H1 (cell line): Measurements from ENCODE around the gene ARMC12. TPM values are rescaled to one million over a fixed set of nuclear protein-coding genes. Genes with fewer than 3 reads are reported as not detected.

Experiments used
- CTCF ChIA-PET: fragments of 300-600 bp; sonication (Branson Sonifier 250); formaldehyde crosslinking; loops from one replicate; lab custom pipeline; 2021; ENCODE audit not compliant: partially characterized antibody; lab: Charles Lee
- POLR2A ChIA-PET: fragments of 300-600 bp; sonication (Branson Sonifier 250); formaldehyde crosslinking; loops from one replicate; lab custom pipeline; 2021; ENCODE audit warnings: inconsistent platforms; ENCODE audit not compliant: partially characterized antibody; lab: Charles Lee
- DNase-seq, 2 experiments: peaks; one replicate each; pipeline versions ENCODE4 v3.0.0 to v3.0.0-alpha.2; 2010 to 2022; ENCODE audit warnings: low spot score in 2 of 2, low read depth in 1 of 2, mixed read lengths in 1 of 2
- FAIRE-seq: peaks from 2 replicates; lab custom pipeline; 2011; peaks lifted over from hg19 to GRCh38; lab: Jason Lieb, UNC
- H2AFZ ChIP-seq: 2 replicates; pipeline ENCODE4 v1.8.1; 2012; ENCODE audit warnings: low read length, inconsistent platforms
- H2AK5ac ChIP-seq: 2 replicates; pipeline ENCODE4 v1.6.1; 2013; ENCODE audit warnings: low read depth, low read length
- H2BK120ac ChIP-seq: replicated peaks from 2 replicates; pipeline ENCODE3; 2013; ENCODE audit warnings: low read depth, low read length, inconsistent platforms
- H2BK12ac ChIP-seq: 2 replicates; pipeline ENCODE4 v1.6.1; 2013; ENCODE audit warnings: low read depth, low read length
- H2BK15ac ChIP-seq: 2 replicates; pipeline ENCODE4 v1.6.1; 2013; ENCODE audit warnings: low read length
- H2BK20ac ChIP-seq: 2 replicates; pipeline ENCODE4 v1.6.1; 2013; ENCODE audit warnings: low read length
- H2BK5ac ChIP-seq: 2 replicates; pipeline ENCODE4 v1.6.1; 2013; ENCODE audit warnings: low read depth, low read length
- H3K14ac ChIP-seq: 2 replicates; pipeline ENCODE4 v1.6.1; 2013; ENCODE audit warnings: inconsistent platforms; ENCODE audit not compliant: insufficient read length
- H3K18ac ChIP-seq: 2 replicates; pipeline ENCODE4 v1.6.1; 2013; ENCODE audit warnings: low read length; ENCODE audit errors: extremely low read depth
- H3K23ac ChIP-seq: 2 replicates; pipeline ENCODE4 v1.6.1; 2013; ENCODE audit warnings: inconsistent platforms; ENCODE audit not compliant: insufficient read length
- H3K23me2 ChIP-seq: 2 replicates; pipeline ENCODE4 v1.6.1; 2013; ENCODE audit warnings: low read depth, low read length
- H3K27ac ChIP-seq: 2 replicates; pipeline ENCODE4 v1.6.1; 2011; ENCODE audit warnings: low read depth, low read length, inconsistent platforms
- H3K27me3 ChIP-seq, 4 experiments: replicated peaks in 1 of 4; 1 replicate in 1 of 4; 2 replicates in 3 of 4; pipeline versions ENCODE4 v1.6.1 to v1.8.1; 2011 to 2013; ENCODE audit warnings: low read length in 3 of 4, mild to moderate bottlenecking in 3 of 4, inconsistent platforms in 2 of 4, mixed read lengths in 2 of 4, moderate library complexity in 1 of 4; ENCODE audit not compliant: control insufficient read depth in 3 of 4, insufficient read depth in 3 of 4; ENCODE audit errors: extremely low read depth in 1 of 4
- H3K36me3 ChIP-seq, 4 experiments: 2 replicates each; pipeline versions ENCODE4 v1.6.1 to v1.8.1; 2011 to 2013; ENCODE audit warnings: mild to moderate bottlenecking in 4 of 4, low read length in 3 of 4, moderate library complexity in 2 of 4, control low read depth in 1 of 4, inconsistent platforms in 1 of 4; ENCODE audit not compliant: insufficient read depth in 4 of 4, control insufficient read depth in 2 of 4
- H3K4ac ChIP-seq: replicated peaks from 2 replicates; pipeline ENCODE3; 2013; ENCODE audit warnings: low read length, low read depth, mixed read lengths, inconsistent platforms; ENCODE audit not compliant: insufficient read length
- H3K4me1 ChIP-seq, 4 experiments: replicated peaks in 1 of 4; 1 replicate in 1 of 4; 2 replicates in 3 of 4; pipeline versions ENCODE4 v1.6.1 to v1.8.1; 2011 to 2013; ENCODE audit warnings: low read length in 3 of 4, inconsistent platforms in 2 of 4, mixed read lengths in 1 of 4; ENCODE audit not compliant: insufficient read depth in 4 of 4, control insufficient read depth in 3 of 4
- H3K4me2 ChIP-seq, 2 experiments: 2 replicates each; pipeline versions ENCODE4 v1.6.1 to v1.8.1; 2011 to 2013; ENCODE audit warnings: low read depth in 2 of 2, low read length in 2 of 2, control low read depth in 1 of 2, inconsistent platforms in 1 of 2, mild to moderate bottlenecking in 1 of 2; ENCODE audit not compliant: insufficient read depth in 1 of 2
- H3K4me3 ChIP-seq, 4 experiments: fragments of 200-600, 300-600 bp in 1 of 4; sonication (generic), shearing (Covaris generic), sonication (Bioruptor Twin) in 1 of 4; 2 replicates each; pipeline versions ENCODE4 v1.5.1 to v1.8.1; 2011 to 2016; ENCODE audit warnings: low read length in 4 of 4, low read depth in 3 of 4, control low read depth in 2 of 4, inconsistent platforms in 2 of 4, mild to moderate bottlenecking in 2 of 4, mixed read lengths in 1 of 4, moderate library complexity in 1 of 4; ENCODE audit not compliant: insufficient read depth in 2 of 4; ENCODE audit errors: extremely low read depth in 1 of 4
- H3K56ac ChIP-seq: replicated peaks from 2 replicates; pipeline ENCODE3; 2013; ENCODE audit warnings: low read depth, mild to moderate bottlenecking, mixed read lengths, low read length, inconsistent platforms; ENCODE audit not compliant: insufficient read length
- H3K79me1 ChIP-seq: 2 replicates; pipeline ENCODE4 v1.6.1; 2013; ENCODE audit warnings: low read depth, low read length, control low read depth
- H3K79me2 ChIP-seq, 2 experiments: 2 replicates each; pipeline versions ENCODE4 v1.6.1 to v1.8.1; 2012 to 2013; ENCODE audit warnings: low read length in 2 of 2, mild to moderate bottlenecking in 2 of 2, inconsistent platforms in 1 of 2; ENCODE audit not compliant: insufficient read depth in 2 of 2, control insufficient read depth in 1 of 2
- H3K9ac ChIP-seq, 4 experiments: replicated peaks in 1 of 4; 1 replicate in 1 of 4; 2 replicates in 3 of 4; pipeline versions ENCODE4 v1.6.1 to v1.8.1; 2011 to 2013; ENCODE audit warnings: low read depth in 3 of 4, low read length in 3 of 4, control low read depth in 2 of 4, mild to moderate bottlenecking in 2 of 4, moderate library complexity in 2 of 4, inconsistent platforms in 1 of 4; ENCODE audit errors: extremely low read depth in 1 of 4
- H3K9me3 ChIP-seq, 2 experiments: 2 replicates each; pipeline versions ENCODE4 v1.6.1 to v1.8.1; 2012 to 2013; ENCODE audit warnings: mild to moderate bottlenecking in 2 of 2, moderate library complexity in 2 of 2, control low read depth in 1 of 2, inconsistent platforms in 1 of 2, low read depth in 1 of 2, low read length in 1 of 2, mixed read lengths in 1 of 2; ENCODE audit not compliant: insufficient read depth in 2 of 2
- H4K20me1 ChIP-seq, 2 experiments: replicated peaks in 1 of 2; 2 replicates each; pipeline versions ENCODE3 to v1.8.1; 2011 to 2013; ENCODE audit warnings: inconsistent platforms in 2 of 2, low read length in 2 of 2, mild to moderate bottlenecking in 1 of 2; ENCODE audit not compliant: insufficient read depth in 2 of 2, control insufficient read depth in 1 of 2
- H4K5ac ChIP-seq: 2 replicates; pipeline ENCODE4 v1.6.1; 2013; ENCODE audit warnings: low read length, low read depth, mixed read lengths, inconsistent platforms; ENCODE audit not compliant: insufficient read length
- H4K8ac ChIP-seq: 2 replicates; pipeline ENCODE4 v1.8.0; 2013; ENCODE audit warnings: mild to moderate bottlenecking, moderate library complexity, low read length, inconsistent platforms; ENCODE audit not compliant: insufficient read depth; ENCODE audit errors: extremely low read depth
- H4K91ac ChIP-seq: replicated peaks from 2 replicates; pipeline ENCODE3; 2013; ENCODE audit warnings: low read length, mixed read lengths, inconsistent platforms; ENCODE audit not compliant: insufficient read length
- CBX5 ChIP-seq: fragments of 300-800, 300-1000 bp; sonication (generic); IDR thresholded peaks from 2 replicates; pipeline ENCODE4 v1.7.1; 2016; ENCODE audit warnings: antibody characterized with exemption, low read length, low read depth
- CTCF ChIP-seq, 3 experiments: IDR thresholded peaks; 1 replicate in 2 of 3; 2 replicates in 1 of 3; pipeline versions ENCODE4 v1.5.1 to v1.6.1; 2011; ENCODE audit warnings: low read length in 3 of 3, mild to moderate bottlenecking in 3 of 3, inconsistent platforms in 2 of 3, low read depth in 1 of 3, moderate library complexity in 1 of 3; ENCODE audit not compliant: insufficient read depth in 1 of 3; ENCODE audit errors: control extremely low read depth in 1 of 3
- EZH2 ChIP-seq: fragments of 200-600 bp; sonication (generic); IDR thresholded peaks from 2 replicates; pipeline ENCODE4 v1.7.1; 2012; ENCODE audit warnings: low read depth, mild to moderate bottlenecking, moderate library complexity, low read length, inconsistent platforms; ENCODE audit not compliant: severe bottlenecking
- FOSL1 ChIP-seq: IDR thresholded peaks from 2 replicates; pipeline ENCODE4 v1.6.1; 2011; ENCODE audit warnings: mild to moderate bottlenecking, low read depth, low read length, moderate library complexity; ENCODE audit not compliant: insufficient read depth
- GABPA ChIP-seq: IDR thresholded peaks from 2 replicates; pipeline ENCODE4 v1.6.1; 2011; ENCODE audit warnings: mild to moderate bottlenecking, low read length, moderate library complexity, borderline replicate concordance; ENCODE audit not compliant: insufficient read depth
- KDM5A ChIP-seq: fragments of 200-600 bp; IDR thresholded peaks from 2 replicates; pipeline ENCODE4 v1.7.1; 2012; ENCODE audit warnings: mild to moderate bottlenecking, low read length, inconsistent platforms, mixed read lengths
- POU5F1 ChIP-seq: IDR thresholded peaks from 2 replicates; pipeline ENCODE4 v1.6.1; 2011; ENCODE audit warnings: low read depth, mild to moderate bottlenecking, low read length, moderate library complexity
- SAP30 ChIP-seq: fragments of 300-600 bp; sonication (generic); IDR thresholded peaks from 2 replicates; pipeline ENCODE4 v1.7.1; 2012; ENCODE audit warnings: low read length, moderate library complexity, mild to moderate bottlenecking, inconsistent platforms; ENCODE audit not compliant: insufficient read depth, insufficient replicate concordance
- SIRT6 ChIP-seq: IDR thresholded peaks from one replicate; pipeline ENCODE4 v1.7.1; 2012; ENCODE audit warnings: low read length, inconsistent platforms
- SP1 ChIP-seq: IDR thresholded peaks from 2 replicates; pipeline ENCODE4 v1.6.1; 2011; ENCODE audit warnings: low read depth, low read length
- TAF7 ChIP-seq: optimal IDR thresholded peaks from 2 replicates; pipeline ENCODE3; 2011; ENCODE audit warnings: low read depth, mild to moderate bottlenecking, inconsistent platforms, low read length, moderate library complexity, borderline replicate concordance
- YY1 ChIP-seq: IDR thresholded peaks from 2 replicates; pipeline ENCODE4 v1.6.1; 2011; ENCODE audit warnings: low read depth, mild to moderate bottlenecking, low read length
- WGBS, 2 experiments: shearing (Covaris generic) in 1 of 2; methylation state at CpG; one replicate each; pipeline versions ENCODE4 v1.1.6 to v1.1.7; 2013 to 2015; ENCODE audit warnings: low lambda C conversion rate in 2 of 2, mixed read lengths in 2 of 2, inconsistent platforms in 1 of 2, low coverage in 1 of 2, missing lambda C conversion rate in 1 of 2; ENCODE audit not compliant: insufficient replicate concordance in 2 of 2, insufficient coverage in 1 of 2, insufficient read length in 1 of 2; ENCODE audit errors: extremely low coverage in 1 of 2, missing lambda C conversion rate in 1 of 2; 5-methylcytosine and 5-hydroxymethylcytosine counted together
- polyA plus RNA-seq, 7 experiments: library from polyadenylated mRNA; depleted of rRNA in 3 of 7; stranded (reverse) in 5 of 7; unstranded in 2 of 7; fragments of >200 nt in 5 of 7; fragments of 200-250 nt in 2 of 7; gene quantifications; 1 replicate in 5 of 7; 2 replicates in 1 of 7; 4 replicates in 1 of 7; pipeline versions ENCODE4 v1.2.1 to v1.2.3, GENCODE V29; 2011 to 2013; ENCODE audit warnings: missing spikeins in 2 of 7, mixed read lengths in 2 of 7
- total RNA-seq: library from RNA; stranded (reverse); fragmentation: NEBNext Ultra II Directional; extraction: Animal tissue kit (Norgen Biotek cat#: 25700); gene quantifications from 2 replicates; pipeline ENCODE4 v1.2.1, GENCODE V29; 2021

Gene ARMC12
- total and polyA plus RNA-seq, 2 of the 8 experiments (the other 6 are each of a cell fraction or from before 2014, with no cell fraction given): 0.86 to 3.7 TPM

DNA sequence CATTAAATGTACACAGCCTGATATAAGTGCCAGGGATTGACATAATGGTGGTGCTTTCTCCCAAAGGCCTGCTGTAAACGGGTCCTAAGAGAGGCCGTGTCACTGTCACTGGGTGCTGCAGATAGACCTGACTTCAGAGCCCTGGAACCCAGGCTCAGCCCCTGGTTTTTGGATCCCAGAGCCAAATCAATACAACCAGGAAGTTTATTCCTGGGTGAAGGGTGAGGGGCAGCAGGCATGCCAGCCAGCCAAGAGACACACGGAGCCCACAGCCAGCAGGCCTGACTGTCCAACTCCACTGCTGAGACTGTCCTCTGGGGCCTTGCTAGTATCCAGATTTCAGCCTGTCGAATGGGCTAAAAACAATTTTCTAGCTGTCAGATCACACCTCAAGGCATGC lies 12.8 kb upstream of the ARMC12 start:
- ChIA-PET POLR2A (interaction anchor here (1.0 to 2.9 kb wide), 3 partner anchors 8 to 40 kb away, joined by 3 to 9 read pairs (median 4); no protein-coding TSS in a partner anchor), CTCF (interaction anchor here (4.8 kb wide), 1 partner anchor 13 kb away, joined by 30 read pairs; the partner anchor contains the start of gene ARMC12)
- Histone ChIP-seq H2BK120ac (no peak overlapping the region), H3K4me3 (no peak overlapping the region), H4K20me1 (no peaks in the 10 kb centered on the region), H3K14ac (no peak overlapping the region), H2AFZ (no peak overlapping the region), H4K8ac (no peak overlapping the region), H3K23ac (no peak overlapping the region), H3K56ac (no peak overlapping the region), H3K4me2 (no peak overlapping the region), H3K9me3 (no peaks in the 10 kb centered on the region), H3K4me1 (peaks cover 10 to 44% (median 36%) of the 10 kb centered on the region in 4 experiments), H3K27me3 (peaks cover 0 to 7% (median 1%) of the 10 kb centered on the region in 4 experiments; a peak in 3 of 7 replicates), H3K36me3 (no peaks in the 10 kb centered on the region), H4K91ac (no peak overlapping the region), H3K79me2 (no peaks in the 10 kb centered on the region), H2BK12ac (no peak overlapping the region), H3K18ac (no peak overlapping the region), H3K27ac (no peak overlapping the region), H3K79me1 (no peaks in the 10 kb centered on the region), H4K5ac (no peak overlapping the region), H3K23me2 (peaks cover 15% of the 10 kb centered on the region), H2BK5ac (no peak overlapping the region), H2AK5ac (no peak overlapping the region), H3K4ac (no peak overlapping the region), H2BK15ac (no peak overlapping the region), H3K9ac (no peak overlapping the region), H2BK20ac (no peak overlapping the region)
- WGBS, 2 experiments: 99% methylated on average over 4 of the region's 4 CpGs; no CpG with 5 or more reads in 1 of the 2 experiments
- no peak for DNase-seq
- FAIRE-seq: no peak
- TF ChIP-seq POU5F1 (no peak), TAF7 (no peak), SIRT6 (no peak), GABPA (no peak), SP1 (no peak), KDM5A (no peak), FOSL1 (no peak), YY1 (no peak), CBX5 (no peak), CTCF (IDR thresholded peaks at IDR 0.05; ENCODE audit: control extremely low read depth in 1 of 3, insufficient read depth in 1 of 3, low read depth in 1 of 3, low read length in 3 of 3) (no peak), EZH2 (no peak), SAP30 (no peak)
